ENCODE data around the gene GLIS1. TPM values are rescaled to one million over a fixed set of nuclear protein-coding genes. Genes with fewer than 3 reads are reported as not detected.

The GLIS1 gene
- total and polyA plus RNA-seq, 2 donors (not counting 3 experiments of a cell fraction or from before 2014, with no cell fraction given), result not detected

- CTCF ChIA-PET, result interaction anchor here (2.1 kb wide), 1 partner anchor 13 kb away, joined by 5 read pairs; no protein-coding TSS in a partner anchor
These were observed 158.1 kb downstream of the GLIS1 start for GRCh38 chr1:53580739-53581475.

More at GRCh38 chr1:53580739-53581475, 158.1 kb downstream of the GLIS1 start:
- Histone ChIP-seq H3K9ac (replicated peaks; ENCODE audit: extremely low read depth, insufficient read depth, low read length) (no peak overlapping the region), H4K20me1 (replicated peaks; ENCODE audit: control insufficient read depth, extremely low read depth, insufficient read depth, low read length) (no peaks in the 10 kb centered on the region), H3K36me3 (ENCODE audit: control insufficient read depth in 2 of 2, extremely low read depth in 1 of 2, insufficient read depth in 2 of 2, low read length in 2 of 2) (no peaks in the 10 kb centered on the region), H3K4me2 (ENCODE audit: insufficient read depth, low read length) (no peak overlapping the region), H3K9me1 (replicated peaks; ENCODE audit: control insufficient read depth, extremely low read depth, insufficient read depth, low read length) (no peaks in the 10 kb centered on the region), H3K4me3 (replicated peaks in 1 of 3; ENCODE audit: insufficient read depth in 1 of 3, low read depth in 1 of 3, low read length in 3 of 3) (no peak overlapping the region), H3K9me3 (replicated peaks; ENCODE audit: control insufficient read depth, insufficient read depth, low read length) (no peaks in the 10 kb centered on the region), H3K27me3 (ENCODE audit: control insufficient read depth in 2 of 2, insufficient read depth in 2 of 2, low read length in 2 of 2) (peaks cover 0 to 2% of the 10 kb centered on the region in 2 experiments), H3K4me1 (ENCODE audit: control insufficient read depth, extremely low read depth, insufficient read depth, low read length) (no peaks in the 10 kb centered on the region), H3K27ac (ENCODE audit: insufficient read depth, low read depth, low read length) (no peak overlapping the region), H3K79me2 (ENCODE audit: control insufficient read depth, insufficient read depth, low read length) (no peaks in the 10 kb centered on the region), H2AFZ (ENCODE audit: low read depth, low read length) (no peak overlapping the region)
- intact Hi-C loops (cut with micrococcal nuclease) (no loop called here), dilution Hi-C loops (cut with MboI; ENCODE audit: extremely low pct_ligation_motif_present, low sequenced_read_pairs) (no loop called here)
- TF ChIP-seq MAX (IDR thresholded peaks at IDR 0.05; ENCODE audit: insufficient read depth, insufficient read length) (no peak), POLR2AphosphoS5 (IDR thresholded peaks at IDR 0.05; ENCODE audit: insufficient read depth, low read depth, low read length) (no peak), JUN (IDR thresholded peaks at IDR 0.05; ENCODE audit: borderline replicate concordance, insufficient read depth, insufficient read length, low read depth) (no peak), MYC (IDR thresholded peaks at IDR 0.05; ENCODE audit: low read depth, low read length) (no peak), FOS (IDR thresholded peaks at IDR 0.05; ENCODE audit: borderline replicate concordance, insufficient read depth, low read length) (no peak), EZH2 (IDR thresholded peaks at IDR 0.05; ENCODE audit: borderline replicate concordance, low read depth, low read length, severe bottlenecking) (no peak), GATA2 (IDR thresholded peaks at IDR 0.05; ENCODE audit: insufficient read depth, insufficient read length, low read depth, low read length) (no peak), POLR2A (IDR thresholded peaks at IDR 0.05; ENCODE audit: low read depth, low read length) (no peak)
- TF ChIP-seq, protein P1, sequence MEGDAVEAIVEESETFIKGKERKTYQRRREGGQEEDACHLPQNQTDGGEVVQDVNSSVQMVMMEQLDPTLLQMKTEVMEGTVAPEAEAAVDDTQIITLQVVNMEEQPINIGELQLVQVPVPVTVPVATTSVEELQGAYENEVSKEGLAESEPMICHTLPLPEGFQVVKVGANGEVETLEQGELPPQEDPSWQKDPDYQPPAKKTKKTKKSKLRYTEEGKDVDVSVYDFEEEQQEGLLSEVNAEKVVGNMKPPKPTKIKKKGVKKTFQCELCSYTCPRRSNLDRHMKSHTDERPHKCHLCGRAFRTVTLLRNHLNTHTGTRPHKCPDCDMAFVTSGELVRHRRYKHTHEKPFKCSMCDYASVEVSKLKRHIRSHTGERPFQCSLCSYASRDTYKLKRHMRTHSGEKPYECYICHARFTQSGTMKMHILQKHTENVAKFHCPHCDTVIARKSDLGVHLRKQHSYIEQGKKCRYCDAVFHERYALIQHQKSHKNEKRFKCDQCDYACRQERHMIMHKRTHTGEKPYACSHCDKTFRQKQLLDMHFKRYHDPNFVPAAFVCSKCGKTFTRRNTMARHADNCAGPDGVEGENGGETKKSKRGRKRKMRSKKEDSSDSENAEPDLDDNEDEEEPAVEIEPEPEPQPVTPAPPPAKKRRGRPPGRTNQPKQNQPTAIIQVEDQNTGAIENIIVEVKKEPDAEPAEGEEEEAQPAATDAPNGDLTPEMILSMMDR (IDR thresholded peaks at IDR 0.05; ENCODE audit: extremely low read depth in 1 of 2, insufficient read depth in 1 of 2, low read depth in 1 of 2, low read length in 2 of 2), result no peak
- no peak for DNase-seq (ENCODE audit: low read depth, low spot score)
- POLR2A ChIA-PET, result no interaction called here
- no TSS peak for BruUV-seq (replicated peaks)
- FAIRE-seq, result no peak
